Skeletal muscle tissue (tissue), 4 donors: ENCODE data around the gene C5. TPM values are rescaled to one million over a fixed set of nuclear protein-coding genes. Genes with fewer than 3 reads are reported as not detected.

Experiments
- H3K27ac ChIP-seq: one replicate; pipeline ENCODE4 v1.7.0; 2013; ENCODE audit warnings: mild to moderate bottlenecking, low read depth, low read length, inconsistent platforms
- H3K27me3 ChIP-seq, 3 donors: one replicate each; pipeline ENCODE4 v1.7.0; 2013; ENCODE audit warnings: low read length in 3 of 3; ENCODE audit not compliant: control insufficient read depth in 3 of 3, insufficient read depth in 3 of 3
- H3K36me3 ChIP-seq, 3 donors: one replicate each; pipeline ENCODE4 v1.7.0; 2013; ENCODE audit warnings: low read length in 3 of 3; ENCODE audit not compliant: control insufficient read depth in 3 of 3, insufficient read depth in 3 of 3
- H3K4me1 ChIP-seq, 3 donors: one replicate each; pipeline ENCODE4 v1.7.0; 2013; ENCODE audit warnings: low read length in 3 of 3, mild to moderate bottlenecking in 3 of 3; ENCODE audit not compliant: control insufficient read depth in 3 of 3, insufficient read depth in 3 of 3
- H3K4me3 ChIP-seq, 3 donors: one replicate each; pipeline ENCODE4 v1.7.0; 2013; ENCODE audit warnings: low read length in 3 of 3
- H3K9ac ChIP-seq, 3 donors: one replicate each; pipeline ENCODE4 v1.7.0; 2013; ENCODE audit warnings: low read length in 3 of 3, mild to moderate bottlenecking in 3 of 3, moderate library complexity in 2 of 3, low read depth in 1 of 3
- H3K9me3 ChIP-seq, 3 donors: one replicate each; pipeline ENCODE4 v1.7.0; 2013; ENCODE audit warnings: low read length in 3 of 3; ENCODE audit not compliant: control insufficient read depth in 3 of 3
- total RNA-seq: library from RNA; depleted of rRNA; stranded (reverse); fragments of >200 nt; gene quantifications from one replicate; pipeline ENCODE4 v1.2.3, GENCODE V29; 2014
- donor health status: Osteomylitis.

C5 gene
- total RNA-seq, 1 donor from 2014 or later: 9.9 TPM

DNA sequence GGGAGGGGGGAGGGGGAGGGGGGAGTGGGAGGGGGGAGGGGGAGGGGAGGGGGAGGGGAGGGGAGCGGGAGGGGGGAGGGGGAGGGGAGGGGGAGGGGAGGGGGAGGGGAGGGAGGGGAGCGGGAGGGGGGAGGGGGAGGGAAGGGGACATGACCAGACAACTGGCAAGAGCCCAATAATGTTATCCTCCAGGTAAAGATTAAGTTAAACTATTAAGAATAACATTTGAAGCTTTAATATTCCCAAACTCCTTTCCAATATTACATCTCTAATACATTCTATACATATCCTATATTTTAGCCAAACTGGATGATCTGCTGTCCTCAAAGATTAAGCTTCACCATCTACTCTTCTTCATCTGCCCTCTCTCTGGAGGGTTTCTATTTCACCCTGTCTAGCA, 25.8 kb downstream of the C5 start:
- Histone ChIP-seq H3K4me1 (no peaks in the 10 kb centered on the region), H3K4me3 (no peak overlapping the region), H3K9me3 (peaks cover 0 to 3% (median 0%) of the 10 kb centered on the region in 3 donors), H3K27me3 (no peaks in the 10 kb centered on the region), H3K27ac (no peak overlapping the region), H3K36me3 (no peaks in the 10 kb centered on the region), H3K9ac (no peak overlapping the region)

GRCh38 chr9:121023064-121023463, 27.0 kb downstream of the C5 start:
- Histone ChIP-seq H3K4me3 (no peak overlapping the region), H3K36me3 (no peaks in the 10 kb centered on the region), H3K9ac (no peak overlapping the region), H3K9me3 (peaks cover 0 to 3% (median 0%) of the 10 kb centered on the region in 3 donors), H3K4me1 (no peaks in the 10 kb centered on the region), H3K27ac (no peak overlapping the region), H3K27me3 (no peaks in the 10 kb centered on the region)

GRCh38 chr9:121021301-121021700, 28.8 kb downstream of the C5 start:
- no peaks in the 10 kb centered on the region for H3K36me3 ChIP-seq
- H3K27me3 ChIP-seq: no peaks in the 10 kb centered on the region
- no peak overlapping the region for H3K9ac ChIP-seq
- no peaks in the 10 kb centered on the region for H3K9me3 ChIP-seq
- no peaks in the 10 kb centered on the region for H3K4me1 ChIP-seq
- H3K27ac ChIP-seq: no peak overlapping the region
- no peak overlapping the region for H3K4me3 ChIP-seq

GRCh38 chr9:121019273-121019672, 30.8 kb downstream of the C5 start:
- Histone ChIP-seq H3K27ac (no peak overlapping the region), H3K9me3 (no peaks in the 10 kb centered on the region), H3K36me3 (no peaks in the 10 kb centered on the region), H3K9ac (no peak overlapping the region), H3K27me3 (no peaks in the 10 kb centered on the region), H3K4me3 (no peak overlapping the region), H3K4me1 (no peaks in the 10 kb centered on the region)

DNA sequence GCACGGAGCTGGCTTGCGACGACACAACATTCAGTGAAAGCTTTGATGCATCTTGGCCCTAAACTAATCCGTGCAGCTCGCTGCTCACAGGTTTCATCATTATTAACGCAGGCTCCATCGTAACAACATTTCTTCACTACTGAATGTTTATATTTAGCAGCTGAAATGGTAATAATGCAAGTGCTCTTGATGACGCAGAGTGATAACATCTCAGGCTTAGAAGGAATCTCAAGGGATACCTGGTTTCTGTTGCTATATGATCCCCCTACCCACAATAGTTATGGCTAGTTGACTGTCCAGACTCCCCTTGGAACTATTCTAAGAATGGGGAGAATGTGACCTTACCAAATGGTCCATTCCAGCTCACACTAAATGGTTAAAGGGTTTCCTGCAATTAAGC, 36.2 kb downstream of the C5 start:
- no peaks in the 10 kb centered on the region for H3K9me3 ChIP-seq
- no peak overlapping the region for H3K9ac ChIP-seq
- no peaks in the 10 kb centered on the region for H3K27me3 ChIP-seq
- H3K36me3 ChIP-seq: no peaks in the 10 kb centered on the region
- H3K4me3 ChIP-seq: no peak overlapping the region
- H3K4me1 ChIP-seq: no peaks in the 10 kb centered on the region
- no peak overlapping the region for H3K27ac ChIP-seq

GRCh38 chr9:121009650-121010049, 40.4 kb downstream of the C5 start:
- H3K36me3 ChIP-seq: peaks cover 0 to 2% (median 0%) of the 10 kb centered on the region in 3 donors
- H3K4me3 ChIP-seq: no peak overlapping the region
- H3K4me1 ChIP-seq: no peaks in the 10 kb centered on the region
- no peak overlapping the region for H3K27ac ChIP-seq
- H3K9ac ChIP-seq: no peak overlapping the region
- no peaks in the 10 kb centered on the region for H3K27me3 ChIP-seq
- no peaks in the 10 kb centered on the region for H3K9me3 ChIP-seq

- H3K27me3 ChIP-seq: no peaks in the 10 kb centered on the region
- no peak overlapping the region for H3K4me3 ChIP-seq
- no peaks in the 10 kb centered on the region for H3K9me3 ChIP-seq
- H3K36me3 ChIP-seq: no peaks in the 10 kb centered on the region
- no peaks in the 10 kb centered on the region for H3K4me1 ChIP-seq
- no peak overlapping the region for H3K9ac ChIP-seq
- no peak overlapping the region for H3K27ac ChIP-seq
These were observed 50.8 kb downstream of the C5 start for GRCh38 chr9:120999317-120999716.

DNA sequence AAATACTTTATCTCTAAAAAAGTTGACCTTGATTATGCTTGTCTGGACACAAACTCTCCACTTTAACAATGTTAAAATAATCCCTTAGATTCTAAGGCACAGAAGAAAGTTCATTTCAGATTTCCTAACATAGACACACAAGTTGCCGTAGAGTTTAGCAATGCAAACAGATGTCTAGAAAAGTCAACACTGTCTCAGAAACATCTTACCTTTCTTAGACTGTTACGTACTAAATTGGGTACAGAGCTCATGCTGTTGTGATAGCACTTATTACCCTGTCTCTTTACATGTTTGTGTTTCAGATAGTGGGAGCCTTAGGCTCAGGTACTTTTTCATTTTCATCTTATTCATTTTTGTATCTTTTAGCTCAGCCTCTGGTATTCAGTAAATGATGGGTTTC, 52.0 kb downstream of the C5 start:
- no peak overlapping the region for H3K9ac ChIP-seq
- H3K9me3 ChIP-seq: no peaks in the 10 kb centered on the region

GRCh38 chr9:120997502-120997901, 52.6 kb downstream of the C5 start:
- H3K9ac ChIP-seq: no peak overlapping the region
- no peak overlapping the region for H3K27ac ChIP-seq
- H3K4me3 ChIP-seq: no peak overlapping the region
- no peaks in the 10 kb centered on the region for H3K27me3 ChIP-seq
- no peaks in the 10 kb centered on the region for H3K4me1 ChIP-seq
- no peaks in the 10 kb centered on the region for H3K9me3 ChIP-seq
- H3K36me3 ChIP-seq: no peaks in the 10 kb centered on the region

More for the DNA sequence above, 52.0 kb downstream of the C5 start:
- H3K4me1 ChIP-seq: no peaks in the 10 kb centered on the region
- no peak overlapping the region for H3K4me3 ChIP-seq
- H3K27ac ChIP-seq: no peak overlapping the region
- H3K36me3 ChIP-seq: no peaks in the 10 kb centered on the region
- no peaks in the 10 kb centered on the region for H3K27me3 ChIP-seq

GRCh38 chr9:120996409-120996808, 53.7 kb downstream of the C5 start:
- Histone ChIP-seq H3K27ac (no peak overlapping the region), H3K27me3 (no peaks in the 10 kb centered on the region), H3K9ac (no peak overlapping the region)

DNA sequence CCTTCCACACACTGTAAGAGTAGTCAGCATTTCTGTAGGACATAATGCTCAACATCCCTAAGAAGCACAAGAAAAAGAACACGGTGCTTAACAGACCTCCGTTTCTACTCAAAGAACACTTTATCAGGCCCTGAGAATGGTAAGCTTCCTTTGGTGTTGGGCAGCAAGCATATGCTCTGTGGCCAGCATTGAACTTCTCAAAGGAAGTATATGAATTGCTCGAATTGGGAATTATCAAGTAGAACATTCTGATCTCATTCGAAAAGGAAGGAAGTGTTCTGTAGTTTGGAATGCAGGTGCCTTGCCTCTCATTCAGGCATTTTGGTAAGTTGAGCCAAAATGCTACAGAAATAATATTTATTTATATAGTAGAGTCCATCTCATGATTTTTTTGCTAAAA, 61.0 kb downstream of the C5 start:
- Histone ChIP-seq H3K27me3 (no peaks in the 10 kb centered on the region), H3K4me1 (peaks cover 0 to 2% (median 0%) of the 10 kb centered on the region in 3 donors)

More at GRCh38 chr9:120996409-120996808, 53.7 kb downstream of the C5 start:
- H3K36me3 ChIP-seq: no peaks in the 10 kb centered on the region
- H3K9me3 ChIP-seq: no peaks in the 10 kb centered on the region
- no peak overlapping the region for H3K4me3 ChIP-seq
- H3K4me1 ChIP-seq: no peaks in the 10 kb centered on the region

More for the DNA sequence above, 61.0 kb downstream of the C5 start:
- no peaks in the 10 kb centered on the region for H3K36me3 ChIP-seq
- H3K27ac ChIP-seq: no peak overlapping the region
- H3K9ac ChIP-seq: no peak overlapping the region
- H3K9me3 ChIP-seq: no peaks in the 10 kb centered on the region
- H3K4me3 ChIP-seq: no peak overlapping the region
